Activated T-cell treated with anti-CD3 and anti-CD28 coated beads, Interleukin-2, amount 50 U/mL, for 72 hours (primary cell): ENCODE data around the gene HECW1. TPM values are rescaled to one million over a fixed set of nuclear protein-coding genes. Genes with fewer than 3 reads are reported as not detected.

ENCODE experiments used
- ATAC-seq, 2 donors: fragments of 150-1000 bp; cut with Tn5 transposase; replicated peaks in 1 of 2; 2 replicates each; pipeline ENCODE4 v1.10.0; 2021; ENCODE audit warnings: moderate library complexity in 2 of 2, mild to moderate bottlenecking in 1 of 2
- DNase-seq, 2 donors: peaks; one replicate each; pipeline ENCODE4 v3.0.0; 2021 to 2022; ENCODE audit warnings: mixed read lengths in 1 of 2
- H3K27ac Mint-ChIP-seq: one replicate; pipeline ENCODE4 v1.8.0; 2022; ENCODE audit warnings: mild to moderate bottlenecking, moderate library complexity, mixed read lengths
- H3K27me3 Mint-ChIP-seq: one replicate; pipeline ENCODE4 v1.8.0; 2022; ENCODE audit warnings: low read depth, mixed read lengths
- H3K36me3 Mint-ChIP-seq, 2 donors: one replicate each; pipeline ENCODE4 v1.8.0; 2022; ENCODE audit warnings: mixed read lengths in 2 of 2, mild to moderate bottlenecking in 1 of 2; ENCODE audit not compliant: insufficient read depth in 2 of 2
- H3K4me1 Mint-ChIP-seq: one replicate; pipeline ENCODE4 v1.8.0; 2022; ENCODE audit warnings: low read depth, mixed read lengths
- H3K4me3 Mint-ChIP-seq, 2 donors: one replicate each; pipeline ENCODE4 v1.8.0; 2022; ENCODE audit warnings: mild to moderate bottlenecking in 2 of 2, mixed read lengths in 2 of 2, moderate library complexity in 2 of 2
- H3K9me3 Mint-ChIP-seq, 2 donors: one replicate each; pipeline ENCODE4 v1.8.0; 2022; ENCODE audit warnings: mixed read lengths in 2 of 2
- total RNA-seq, 2 donors: library from RNA; stranded (reverse); gene quantifications; one replicate each; pipeline ENCODE4 v1.2.3, GENCODE V29; 2022

The HECW1 gene
- total RNA-seq, 2 donors from 2014 or later: not detected

DNA sequence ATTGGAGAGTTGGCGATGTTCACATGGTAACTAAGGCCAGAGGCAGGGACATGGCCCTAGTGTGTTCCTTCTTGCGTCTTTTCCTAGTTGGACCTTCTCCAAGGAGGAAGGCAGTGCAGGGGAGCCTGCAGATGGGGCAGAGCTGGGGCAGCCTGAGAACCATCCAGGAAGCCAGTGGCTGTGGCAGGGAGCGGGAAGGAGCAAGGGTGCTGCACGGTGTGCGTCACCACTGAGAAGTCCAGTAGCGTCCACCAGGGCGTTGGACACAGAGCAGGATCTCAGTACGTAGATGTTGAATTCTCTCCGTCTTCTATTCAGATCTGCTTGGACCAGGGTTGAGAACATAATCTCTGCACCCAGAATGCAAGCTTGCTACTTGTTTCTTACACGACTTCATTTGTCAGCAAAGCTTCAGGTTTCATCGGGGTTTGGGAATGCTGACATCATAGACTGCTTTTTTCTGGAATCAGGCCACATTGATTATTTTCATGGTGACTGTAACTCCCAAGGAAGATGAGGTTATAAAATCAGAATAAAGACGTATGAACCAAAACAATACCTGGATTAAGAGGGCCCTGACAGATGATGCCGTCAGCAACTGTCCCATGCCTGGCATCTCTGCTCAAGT, 130.3 kb downstream of the HECW1 start:
- no peak overlapping the region for H3K4me3 Mint-ChIP-seq
- no peak overlapping the region for H3K27ac Mint-ChIP-seq
- H3K27me3 Mint-ChIP-seq: peaks cover 36% of the 10 kb centered on the region
- no peak for DNase-seq
- no peaks in the 10 kb centered on the region for H3K36me3 Mint-ChIP-seq
- ATAC-seq: no peak
- no peaks in the 10 kb centered on the region for H3K4me1 Mint-ChIP-seq
- no peaks in the 10 kb centered on the region for H3K9me3 Mint-ChIP-seq

DNA sequence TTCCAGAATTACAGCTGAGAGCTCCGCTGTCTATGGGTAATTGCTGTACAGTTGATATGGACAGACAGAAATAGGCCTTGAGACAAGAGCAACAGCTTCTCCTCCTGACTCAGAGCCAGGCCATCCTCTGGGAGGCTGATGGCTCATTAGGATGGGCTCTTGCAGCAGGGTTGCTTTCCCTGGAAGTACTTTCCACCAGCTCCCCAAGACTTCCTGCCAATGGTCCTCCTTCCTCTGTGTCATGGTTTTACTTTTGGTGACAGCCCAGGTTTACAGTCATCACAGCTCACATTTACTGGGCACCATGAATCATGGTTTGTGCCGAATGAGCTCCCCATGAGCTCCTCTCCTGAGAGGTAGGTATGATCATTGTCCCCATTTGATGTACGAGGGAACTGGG, 131.8 kb downstream of the HECW1 start:
- Mint-ChIP-seq H3K4me3 (no peak overlapping the region), H3K27me3 (peaks cover 36% of the 10 kb centered on the region), H3K36me3 (no peaks in the 10 kb centered on the region), H3K9me3 (no peaks in the 10 kb centered on the region), H3K27ac (no peak overlapping the region), H3K4me1 (no peaks in the 10 kb centered on the region)
- ATAC-seq: peak in 1 of 2 donors; percentile 68
- DNase-seq: no peak

- Mint-ChIP-seq H3K4me1 (no peaks in the 10 kb centered on the region), H3K9me3 (no peaks in the 10 kb centered on the region), H3K4me3 (no peak overlapping the region), H3K27ac (no peak overlapping the region), H3K36me3 (no peaks in the 10 kb centered on the region), H3K27me3 (peaks cover 38% of the 10 kb centered on the region)
- no peak for DNase-seq
- no peak for ATAC-seq
Observed at GRCh38 chr7:43244784-43245183, 132.3 kb downstream of the HECW1 start.

GRCh38 chr7:43247757-43248156, 135.3 kb downstream of the HECW1 start:
- H3K27me3 Mint-ChIP-seq: peaks cover 25% of the 10 kb centered on the region

DNA sequence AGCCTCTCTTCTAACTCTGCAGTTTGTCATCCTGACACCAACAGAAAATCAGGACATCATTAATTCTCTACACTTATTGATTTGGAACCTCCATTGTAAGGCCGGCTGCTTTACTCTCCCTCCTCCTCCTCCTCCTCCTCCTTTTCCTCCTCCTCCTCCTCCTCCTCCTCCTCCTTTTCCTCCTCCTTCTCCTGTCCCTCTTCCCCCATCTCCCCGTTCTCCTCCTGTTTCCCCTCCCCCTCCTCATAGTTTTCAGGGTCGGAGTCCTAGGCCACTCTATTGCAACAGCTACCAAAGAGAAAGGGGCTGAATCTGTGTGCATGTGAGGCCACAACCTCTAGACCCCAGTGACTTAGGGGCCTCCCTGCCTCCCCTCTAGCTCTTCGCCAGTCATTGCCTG, 136.1 kb downstream of the HECW1 start:
- no peak for DNase-seq
- Mint-ChIP-seq H3K27me3 (peaks cover 21% of the 10 kb centered on the region), H3K9me3 (no peaks in the 10 kb centered on the region), H3K4me1 (no peaks in the 10 kb centered on the region), H3K36me3 (no peaks in the 10 kb centered on the region), H3K4me3 (no peak overlapping the region), H3K27ac (no peak overlapping the region)
- no peak for ATAC-seq

More at GRCh38 chr7:43247757-43248156, 135.3 kb downstream of the HECW1 start:
- no peak for ATAC-seq
- no peaks in the 10 kb centered on the region for H3K9me3 Mint-ChIP-seq
- H3K36me3 Mint-ChIP-seq: no peaks in the 10 kb centered on the region
- H3K27ac Mint-ChIP-seq: no peak overlapping the region
- no peaks in the 10 kb centered on the region for H3K4me1 Mint-ChIP-seq
- no peak for DNase-seq
- H3K4me3 Mint-ChIP-seq: no peak overlapping the region

GRCh38 chr7:43248961-43249822, 136.7 kb downstream of the HECW1 start:
- DNase-seq (no peak), ATAC-seq (no peak)
- no peaks in the 10 kb centered on the region for H3K4me1 Mint-ChIP-seq
- peaks cover 21% of the 10 kb centered on the region for H3K27me3 Mint-ChIP-seq
- H3K9me3 Mint-ChIP-seq: no peaks in the 10 kb centered on the region
- H3K4me3 Mint-ChIP-seq: no peak overlapping the region
- H3K27ac Mint-ChIP-seq: no peak overlapping the region
- no peaks in the 10 kb centered on the region for H3K36me3 Mint-ChIP-seq

DNA sequence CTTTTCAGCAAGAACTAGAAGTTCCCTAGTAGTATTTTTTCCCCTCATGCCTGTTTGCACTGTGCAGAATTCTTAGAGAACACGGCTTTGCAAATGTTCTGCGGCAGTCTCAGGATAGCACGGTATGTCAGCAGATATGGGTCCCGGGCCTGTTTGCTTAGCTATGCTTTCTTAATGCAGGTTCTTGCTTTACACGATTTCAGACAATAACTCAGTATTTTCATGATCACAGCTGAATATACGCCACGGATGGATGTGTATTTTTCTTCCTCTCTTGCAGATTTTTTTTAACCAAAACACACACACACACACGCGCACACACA, 137.3 kb downstream of the HECW1 start:
- Mint-ChIP-seq H3K27ac (no peak overlapping the region), H3K4me3 (no peak overlapping the region), H3K4me1 (no peaks in the 10 kb centered on the region), H3K9me3 (no peaks in the 10 kb centered on the region), H3K36me3 (no peaks in the 10 kb centered on the region), H3K27me3 (peaks cover 21% of the 10 kb centered on the region)
- no peak for DNase-seq
- no peak for ATAC-seq

DNA sequence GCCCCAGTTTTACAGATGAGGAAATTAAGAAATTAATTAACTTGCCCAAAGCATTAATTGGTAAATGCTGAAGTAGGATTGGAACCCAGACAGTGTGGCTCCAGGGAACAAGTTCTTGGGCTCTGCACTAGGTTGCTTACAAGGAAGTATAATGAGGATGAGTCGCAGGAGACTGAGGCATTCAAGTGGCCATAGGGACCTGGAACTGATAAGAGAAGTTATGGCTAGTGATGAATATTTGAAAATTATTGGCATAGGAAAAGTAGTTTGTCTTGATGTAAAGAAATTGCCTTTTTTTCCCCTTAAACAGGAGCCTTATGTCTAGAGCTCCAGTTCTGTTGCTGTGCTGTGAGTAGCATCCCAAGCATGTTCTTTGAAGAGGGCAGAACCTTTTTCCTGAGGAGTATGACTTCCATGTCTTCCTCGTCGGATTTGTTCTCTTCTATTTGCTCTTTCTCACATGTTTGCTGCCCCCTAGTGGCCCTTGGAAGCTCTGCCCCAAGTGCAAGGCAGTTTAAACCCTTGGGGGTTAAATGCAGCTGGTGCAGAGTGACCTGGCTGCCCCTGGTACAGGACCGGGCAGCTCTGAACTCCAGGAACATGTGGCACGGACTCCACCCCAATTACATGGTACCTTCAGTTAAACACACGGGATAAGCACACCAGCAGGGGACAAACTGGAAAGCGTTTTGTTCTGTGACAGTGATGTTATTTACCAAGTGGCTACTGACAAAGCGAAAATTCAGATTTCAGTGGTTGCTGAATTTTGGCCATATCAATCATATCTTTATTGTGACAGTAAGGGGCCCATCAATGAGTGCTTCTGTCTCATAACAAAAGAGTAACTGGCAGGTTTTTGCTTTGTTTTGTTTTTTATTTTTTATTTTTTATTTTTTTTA, 148.8 kb downstream of the HECW1 start:
- Mint-ChIP-seq H3K4me1 (no peaks in the 10 kb centered on the region), H3K9me3 (no peaks in the 10 kb centered on the region), H3K27ac (no peak overlapping the region), H3K36me3 (no peaks in the 10 kb centered on the region), H3K27me3 (peaks cover 7% of the 10 kb centered on the region), H3K4me3 (no peak overlapping the region)
- ATAC-seq (peak; percentile 64 to 73), DNase-seq (peak; percentile 67 to 77)

DNA sequence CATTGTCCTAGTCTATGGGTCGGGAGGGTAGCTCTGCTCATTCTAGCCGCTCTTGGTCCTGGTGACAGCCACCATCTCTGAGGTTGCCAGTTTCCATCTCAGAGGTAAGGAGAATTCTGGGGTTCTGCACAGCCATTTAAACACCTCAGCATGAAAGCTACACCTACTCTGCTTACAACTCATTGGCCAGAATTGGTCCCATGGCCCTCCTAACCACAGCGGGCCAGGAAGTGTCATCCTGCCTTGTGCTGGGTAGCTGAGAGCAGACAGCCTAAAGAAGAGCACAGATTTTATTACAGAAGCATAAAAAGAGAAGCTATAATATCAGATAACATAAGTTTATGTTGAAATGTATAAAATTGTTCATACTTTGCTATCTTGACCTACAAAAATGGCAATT, 152.7 kb downstream of the HECW1 start:
- H3K27ac Mint-ChIP-seq: no peak overlapping the region
- DNase-seq (no peak), ATAC-seq (no peak)
- H3K9me3 Mint-ChIP-seq: no peaks in the 10 kb centered on the region
- no peak overlapping the region for H3K4me3 Mint-ChIP-seq
- H3K27me3 Mint-ChIP-seq: peaks cover 18% of the 10 kb centered on the region
- no peaks in the 10 kb centered on the region for H3K4me1 Mint-ChIP-seq
- H3K36me3 Mint-ChIP-seq: no peaks in the 10 kb centered on the region

DNA sequence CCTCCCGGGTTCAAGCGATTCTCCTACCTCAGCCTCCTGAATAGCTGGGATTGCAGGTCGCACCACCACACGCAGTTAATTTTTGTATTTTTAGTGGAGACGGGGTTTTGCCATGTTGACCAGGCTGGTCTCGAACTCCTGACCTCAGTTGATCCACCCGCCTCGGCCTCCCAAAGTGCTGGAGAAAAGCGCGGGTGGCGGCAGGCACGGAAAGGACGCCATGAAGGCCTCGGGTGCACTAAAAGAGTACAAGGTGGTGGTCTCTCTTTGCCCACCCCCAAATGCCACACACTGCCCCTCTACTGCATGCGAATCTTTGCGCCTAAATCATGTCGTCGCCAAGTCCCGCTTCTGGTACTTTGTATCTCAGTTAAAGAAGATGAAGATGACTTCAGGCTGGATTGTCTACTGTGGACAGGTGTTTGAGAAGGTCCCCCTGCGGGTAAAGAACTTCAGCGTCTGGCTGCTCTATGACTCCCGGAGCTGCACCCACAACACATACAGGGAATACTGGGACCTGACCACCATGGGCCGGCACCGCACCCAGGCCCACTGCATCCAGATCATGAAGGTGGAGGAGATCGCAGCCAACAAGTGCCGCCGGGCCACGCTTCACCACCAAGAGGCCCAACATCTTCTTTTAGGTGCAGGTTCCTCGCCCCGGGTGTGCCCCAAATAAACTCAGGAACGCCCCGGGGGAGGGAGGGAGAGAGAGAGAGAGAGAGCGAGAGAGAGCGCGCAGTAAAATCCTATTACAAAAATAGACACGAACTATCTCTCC, 161.7 kb downstream of the HECW1 start:
- peaks cover 23% of the 10 kb centered on the region for H3K27me3 Mint-ChIP-seq
- no peak overlapping the region for H3K4me3 Mint-ChIP-seq
- peaks cover 6% of the 10 kb centered on the region for H3K4me1 Mint-ChIP-seq
- no peak for DNase-seq
- H3K9me3 Mint-ChIP-seq: peaks cover 2 to 5% of the 10 kb centered on the region in 2 donors
- no peak for ATAC-seq
- H3K27ac Mint-ChIP-seq: no peak overlapping the region
- H3K36me3 Mint-ChIP-seq: no peaks in the 10 kb centered on the region

DNA sequence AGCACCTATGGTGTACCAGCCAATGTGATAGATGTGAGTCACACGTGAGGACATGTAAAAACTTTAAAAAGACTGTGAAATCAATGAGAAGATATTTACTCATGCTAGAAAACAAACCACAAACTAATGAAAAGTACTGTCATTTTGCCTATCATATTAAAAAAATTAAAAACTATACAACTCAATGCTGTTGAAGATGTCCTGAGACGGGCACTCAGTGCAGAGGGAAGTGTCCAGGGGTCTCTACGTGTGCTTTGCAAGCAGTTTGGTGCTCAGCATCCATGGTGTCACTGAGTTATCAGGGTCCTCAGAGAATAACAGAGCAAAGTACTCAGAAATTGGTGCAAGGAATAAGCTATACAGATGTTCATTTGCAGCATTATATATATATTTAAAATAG, 162.3 kb downstream of the HECW1 start:
- H3K4me3 Mint-ChIP-seq: no peak overlapping the region
- H3K4me1 Mint-ChIP-seq: peaks cover 6% of the 10 kb centered on the region
- no peaks in the 10 kb centered on the region for H3K36me3 Mint-ChIP-seq
- DNase-seq: no peak
- ATAC-seq: no peak
- H3K9me3 Mint-ChIP-seq: peaks cover 2 to 5% of the 10 kb centered on the region in 2 donors
- H3K27ac Mint-ChIP-seq: no peak overlapping the region
- peaks cover 24% of the 10 kb centered on the region for H3K27me3 Mint-ChIP-seq

DNA sequence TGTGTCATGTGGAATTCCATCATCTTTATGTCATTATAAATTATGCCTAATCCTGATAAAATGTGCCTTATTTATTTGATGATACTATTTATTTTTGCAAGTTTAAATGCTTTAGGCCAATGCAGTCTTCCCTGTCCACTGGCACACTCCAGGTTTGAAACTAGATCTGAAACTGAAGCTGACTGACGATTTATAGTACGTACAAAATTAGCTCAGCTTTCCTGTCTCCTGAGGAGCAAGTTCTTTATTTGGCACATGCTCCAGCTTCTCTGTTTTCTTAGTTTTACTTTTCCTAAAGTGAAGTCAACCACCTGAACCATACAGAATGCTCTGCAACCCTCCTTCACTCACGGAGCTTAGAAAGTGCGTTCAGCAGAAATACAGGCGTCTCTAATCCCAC, 164.1 kb downstream of the HECW1 start:
- peaks cover 34% of the 10 kb centered on the region for H3K27me3 Mint-ChIP-seq
- no peak overlapping the region for H3K4me3 Mint-ChIP-seq
- H3K27ac Mint-ChIP-seq: no peak overlapping the region
- peaks cover 6% of the 10 kb centered on the region for H3K4me1 Mint-ChIP-seq
- peaks cover 0 to 3% of the 10 kb centered on the region in 2 donors for H3K9me3 Mint-ChIP-seq
- DNase-seq (no peak), ATAC-seq (no peak)
- H3K36me3 Mint-ChIP-seq: no peaks in the 10 kb centered on the region
